HG02763 (cell line): ENCODE data around the gene COMMD1.
A peak's percentile ranks its signal among the peaks of the same experiment; 100 is the strongest.
"Not testable (repeated sequence)": the region's sequence is repeated elsewhere in the genome, so short reads cannot be mapped to it uniquely, and the experiment has no call there.

Source experiments
- ATAC-seq: cut with Tn5 transposase; IDR thresholded peaks from one replicate; pipeline ENCODE4 v1.9.1; 2021; ENCODE audit warnings: mild to moderate bottlenecking, moderate library complexity; ENCODE audit not compliant: unreplicated experiment

COMMD1 gene

DNA sequence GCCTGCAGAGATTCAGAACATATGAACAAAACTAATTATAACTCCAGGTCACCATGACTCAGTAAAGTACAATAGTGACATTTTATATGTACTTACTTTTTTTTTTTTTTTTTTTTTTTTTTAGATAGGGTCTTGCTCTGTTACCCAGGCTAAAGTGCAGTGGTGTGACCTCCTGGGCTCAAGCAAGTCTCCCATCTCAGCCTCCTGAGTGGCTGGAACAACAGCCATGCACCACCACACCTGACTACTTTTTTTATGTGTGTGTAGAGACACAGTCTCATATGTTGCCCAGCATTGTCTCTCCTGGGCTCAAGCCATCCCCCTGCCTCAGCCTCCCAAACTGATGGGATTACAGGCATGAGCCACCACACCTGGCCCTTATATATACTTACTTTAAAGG lies 159.8 kb downstream of the COMMD1 start:
- ATAC-seq: no peak

DNA sequence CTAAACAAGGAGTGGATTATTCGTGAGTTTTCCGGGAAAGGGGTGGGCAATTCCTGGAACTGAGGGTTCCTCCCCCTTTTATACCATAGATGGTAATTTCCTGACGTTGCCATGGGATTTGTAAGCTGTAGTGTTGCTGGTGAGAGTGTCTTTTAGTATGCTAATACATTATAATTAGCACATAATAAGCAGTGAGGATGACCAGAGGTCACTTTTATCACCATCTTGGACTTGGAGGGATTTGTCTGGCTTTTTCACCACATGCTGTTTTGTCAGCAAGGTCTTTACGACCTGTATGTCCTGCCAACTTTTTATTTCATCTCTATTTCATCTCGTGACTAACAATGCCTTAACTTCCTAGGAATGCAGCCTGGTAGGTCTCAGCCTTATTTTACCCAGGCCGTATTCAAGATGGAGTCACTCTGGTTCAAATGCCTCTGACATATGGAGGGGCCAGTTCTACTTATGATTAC lies 165.7 kb downstream of the COMMD1 start:
- no peak for ATAC-seq

- no peak for ATAC-seq
Observed at GRCh38 chr2:62071760-62072680, 166.5 kb downstream of the COMMD1 start.

DNA sequence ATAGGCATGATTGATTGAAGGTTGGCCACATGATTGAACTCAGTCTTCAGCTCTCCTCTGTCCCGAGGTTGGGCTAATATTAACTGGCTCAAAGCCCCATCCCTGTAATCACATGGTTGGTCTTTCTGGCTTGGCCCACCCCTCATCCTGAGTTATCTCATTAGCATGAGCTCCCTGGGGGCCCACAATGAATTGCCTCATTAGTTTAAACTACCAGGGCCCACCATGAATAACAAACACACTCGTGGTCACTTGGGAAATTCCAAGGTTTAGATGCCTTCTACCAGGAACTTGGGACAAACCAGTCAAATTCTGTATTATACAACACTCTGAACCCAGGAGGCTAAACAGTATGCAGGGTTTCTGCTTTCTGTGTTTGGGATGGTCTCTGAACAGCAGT lies 168.8 kb downstream of the COMMD1 start:
- ATAC-seq: no peak

DNA sequence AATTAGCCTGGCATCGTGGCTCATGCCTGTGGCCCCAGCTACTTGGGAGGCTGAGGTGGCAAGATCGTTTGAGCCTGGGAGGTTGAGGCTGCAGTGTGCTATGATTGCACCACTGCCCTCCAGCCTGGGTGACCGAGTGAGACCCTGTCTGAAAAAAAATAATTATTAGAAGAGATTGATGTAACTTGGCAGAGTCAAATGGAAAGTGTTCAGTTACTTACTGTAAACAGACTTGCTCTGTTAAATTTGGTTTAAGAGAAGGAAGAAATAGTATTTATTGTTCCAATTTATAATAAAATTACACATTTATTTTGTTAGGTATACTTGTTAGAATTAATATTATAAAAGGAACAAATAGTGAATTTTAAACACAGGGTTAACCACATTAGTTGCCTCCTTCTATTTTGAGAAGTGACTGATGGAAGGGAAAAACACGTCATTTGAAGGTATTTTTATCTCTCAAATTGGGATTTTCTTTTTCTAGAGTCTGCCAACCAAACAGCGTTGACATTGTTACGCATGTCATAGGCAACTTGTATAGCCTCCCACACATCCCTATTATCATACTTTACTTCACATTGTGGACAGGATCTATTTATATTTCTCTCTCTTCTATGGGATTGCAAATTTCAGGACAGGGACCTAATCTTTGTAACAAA lies 171.6 kb downstream of the COMMD1 start:
- no peak for ATAC-seq

DNA sequence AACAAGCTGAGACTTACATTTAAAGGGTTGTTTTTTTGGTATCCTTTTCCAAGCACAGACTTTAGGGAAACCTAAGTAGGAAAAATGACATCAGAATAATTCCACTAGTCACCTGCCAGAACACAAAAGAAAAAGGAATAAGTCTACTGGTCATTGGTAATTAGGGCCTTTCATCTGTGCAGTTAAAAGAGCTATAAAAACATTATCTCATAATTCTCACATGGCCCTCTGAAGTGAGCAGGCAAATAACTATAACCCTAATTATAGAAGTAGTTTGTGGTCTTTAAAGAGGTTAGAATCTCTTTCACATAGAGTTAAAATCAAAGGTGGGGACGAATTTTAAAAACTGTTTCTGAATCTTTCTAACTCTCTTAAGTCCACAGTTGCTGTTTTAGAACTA lies 179.3 kb downstream of the COMMD1 start:
- ATAC-seq: no peak

DNA sequence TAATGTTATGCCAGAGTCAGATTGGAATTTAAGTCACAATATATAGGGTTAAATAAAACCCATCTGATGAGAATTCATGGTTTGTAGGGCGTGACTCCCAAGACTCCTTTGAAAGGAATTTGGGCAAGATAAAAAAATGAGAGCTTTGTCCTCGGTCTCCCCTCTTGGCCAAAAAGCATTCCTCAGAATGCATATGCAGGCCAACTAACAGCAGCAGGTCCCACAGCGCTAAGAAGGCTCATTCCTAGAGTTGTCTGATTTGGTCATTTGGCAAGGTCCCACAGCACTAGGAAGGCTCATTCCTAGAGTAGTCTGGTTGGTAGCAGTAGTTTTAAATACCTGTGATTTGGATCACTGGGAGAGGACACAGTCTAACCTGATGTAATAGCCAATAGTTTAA lies 184.2 kb downstream of the COMMD1 start:
- no peak for ATAC-seq

GRCh38 chr2:62091471-62091870 lies 186.0 kb downstream of the COMMD1 start:
- no peak for ATAC-seq

DNA sequence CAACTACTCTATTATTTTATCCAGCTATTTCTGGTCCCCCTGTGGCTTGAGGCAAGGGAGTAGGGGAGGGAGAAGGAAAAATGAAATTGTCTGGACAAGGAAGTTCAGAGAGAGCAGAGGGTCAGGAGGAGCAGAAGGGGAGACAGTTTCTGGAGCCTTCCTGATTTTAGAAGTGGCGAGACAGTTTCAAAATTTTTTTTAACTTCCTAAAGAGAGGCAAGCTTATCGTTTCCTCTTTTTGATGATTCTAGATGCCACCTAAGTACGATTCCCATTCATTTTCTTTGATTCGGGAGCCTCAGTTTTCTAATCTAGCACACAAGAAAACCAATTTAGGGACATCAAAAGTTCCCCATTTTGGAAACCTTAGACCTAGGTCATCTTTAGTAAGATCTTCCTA lies 193.6 kb downstream of the COMMD1 start:
- no peak for ATAC-seq

GRCh38 chr2:62099523-62100175 lies 194.2 kb downstream of the COMMD1 start:
- ATAC-seq: peak; percentile 78

GRCh38 chr2:62101886-62102285 lies 196.4 kb downstream of the COMMD1 start:
- ATAC-seq: no peak

- ATAC-seq: no peak
Observed at GRCh38 chr2:62102402-62102920, 197.0 kb downstream of the COMMD1 start.

DNA sequence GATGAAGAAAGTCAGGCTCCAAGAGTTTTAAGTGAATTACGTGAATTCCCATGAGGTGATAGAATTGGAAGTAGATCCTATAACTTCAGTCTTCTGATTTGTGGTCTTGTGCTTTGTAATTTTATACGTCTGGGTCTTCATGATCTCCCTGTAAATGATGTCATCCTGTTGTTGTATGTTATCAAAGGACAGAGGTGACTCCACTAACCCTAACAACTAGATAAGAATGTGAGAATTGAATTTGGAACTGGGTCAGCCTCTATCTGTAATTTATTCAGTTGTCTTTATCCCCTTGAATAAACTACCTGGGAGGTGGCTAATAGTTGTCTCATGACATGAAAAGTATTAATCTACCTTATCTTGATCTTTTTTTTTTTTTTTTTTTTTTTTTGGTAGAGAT lies 204.1 kb downstream of the COMMD1 start:
- ATAC-seq: no peak

- no peak for ATAC-seq
Observed at GRCh38 chr2:62110415-62111025, 205.0 kb downstream of the COMMD1 start.

GRCh38 chr2:62112179-62112578 lies 206.7 kb downstream of the COMMD1 start:
- ATAC-seq: no peak

GRCh38 chr2:62114564-62114963 lies 209.1 kb downstream of the COMMD1 start:
- no peak for ATAC-seq

DNA sequence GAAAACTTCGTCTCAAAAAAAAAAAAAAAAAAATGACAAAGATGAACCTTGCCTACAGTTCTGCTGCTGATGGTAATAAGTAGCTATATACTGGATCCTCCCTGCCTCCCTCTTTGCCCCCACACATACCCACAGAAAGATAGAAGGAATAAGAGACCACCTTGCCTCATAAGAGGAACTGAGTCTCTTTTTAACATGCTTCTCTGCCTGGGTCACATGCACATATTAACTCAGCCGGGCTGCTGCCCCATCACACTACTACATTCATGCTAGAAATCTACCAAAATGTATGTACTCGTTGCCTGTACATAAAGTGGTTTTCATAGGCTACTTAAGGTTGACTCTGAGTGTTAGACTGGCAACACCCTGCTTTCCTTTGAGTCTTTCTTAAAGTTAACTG lies 211.5 kb downstream of the COMMD1 start:
- ATAC-seq: no peak

- no peak for ATAC-seq
Observed at GRCh38 chr2:62118160-62118559, 212.7 kb downstream of the COMMD1 start.

DNA sequence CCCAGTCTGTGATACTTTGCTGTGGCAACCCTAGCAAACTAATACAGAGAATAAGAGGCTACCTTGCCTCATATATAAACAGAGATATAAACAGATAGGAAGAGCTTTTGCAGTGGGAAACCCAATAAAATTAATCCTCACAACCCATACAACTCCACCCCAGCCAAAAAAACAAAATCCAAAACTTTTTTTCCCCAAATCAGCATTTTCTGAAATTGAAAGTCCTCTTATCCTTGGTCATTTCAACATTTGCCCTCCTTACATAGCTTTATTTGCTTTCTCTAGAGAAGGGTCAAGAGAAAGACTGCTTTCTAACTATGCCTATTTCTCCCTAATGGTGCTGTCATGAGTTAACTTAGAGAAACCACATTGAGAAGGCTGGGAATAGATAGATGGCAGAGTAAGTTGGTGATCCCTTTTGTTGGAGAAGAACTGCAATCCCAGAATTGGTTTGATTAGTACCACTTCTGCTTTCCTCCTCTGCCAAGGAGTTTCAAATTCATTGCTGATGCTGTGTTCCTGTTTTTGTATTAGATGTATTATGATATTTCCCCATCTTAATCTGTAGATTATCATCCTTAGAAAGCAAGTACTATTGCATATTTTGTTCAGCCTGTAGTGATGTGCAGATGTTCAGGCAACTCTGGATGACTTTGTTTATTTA lies 214.0 kb downstream of the COMMD1 start:
- ATAC-seq: no peak

DNA sequence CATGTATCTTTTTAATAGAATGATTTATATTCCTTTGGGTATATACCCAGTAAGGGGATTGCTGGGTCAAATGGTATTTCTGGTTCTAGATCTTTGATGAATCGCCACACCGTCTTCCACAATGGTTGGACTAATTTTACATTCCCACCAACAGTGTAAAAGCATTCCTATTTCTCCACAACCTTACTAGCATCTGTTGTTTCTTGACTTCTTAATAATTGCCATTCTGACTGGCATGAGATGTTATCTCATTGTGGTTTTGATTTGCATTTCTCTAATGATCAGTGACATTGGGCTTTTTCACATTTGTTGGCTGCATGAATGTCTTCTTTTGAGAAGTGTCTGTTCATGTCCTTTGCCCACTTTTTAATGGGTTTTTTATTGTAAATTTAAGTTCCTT lies 220.8 kb downstream of the COMMD1 start:
- ATAC-seq: not testable (repeated sequence)
